K562 (cell line): Measurements from ENCODE around the gene RAB38. TPM values are rescaled to one million over a fixed set of nuclear protein-coding genes. Genes with fewer than 3 reads are reported as not detected.

ENCODE experiments used
- ATAC-seq: fragments of 200-7000 bp; cut with Tn5 transposase; 3 replicates; pipeline ENCODE4 v1.9.1; 2020; ENCODE audit warnings: moderate library complexity
- BruUV-seq: library from RNA; stranded (reverse); fragments of 400-500 nt; replicated peaks from 2 replicates; lab custom pipeline; 2021; lab: Mats Ljungman, UMichigan
- CTCF ChIA-PET: fragments of 300-600 bp; formaldehyde crosslinking; extraction: SDS; loops from one replicate; lab custom pipeline; 2021; ENCODE audit warnings: low intra/inter-chr PET ratio; lab: Yijun Ruan, JAX
- POLR2A ChIA-PET: fragments of 300-600, 350-650 bp; sonication (Branson Sonifier 250); formaldehyde crosslinking; extraction: SDS; loops from one replicate; lab custom pipeline; 2021; ENCODE audit warnings: antibody characterized with exemption, inconsistent platforms; lab: Yijun Ruan, JAX
- DNase-seq, 4 experiments: peaks; one replicate each; pipeline versions ENCODE4 v3.0.0 to v3.0.0-alpha.2; 2011 to 2018; ENCODE audit warnings: low spot score in 3 of 4, mixed read lengths in 3 of 4; ENCODE audit errors: extremely low read depth in 1 of 4
- FAIRE-seq: peaks from 2 replicates; lab custom pipeline; 2011; peaks lifted over from hg19 to GRCh38; lab: Jason Lieb, UNC
- H2AFZ ChIP-seq: 2 replicates; pipeline ENCODE4 v1.6.0; 2011; ENCODE audit warnings: low read depth, low read length, control low read depth, inconsistent platforms
- H3K27ac ChIP-seq: fragments of 200-600 bp; 3 replicates; pipeline ENCODE4 v1.8.0; 2011; ENCODE audit warnings: low read depth, mild to moderate bottlenecking, control low read depth, inconsistent platforms, low read length, moderate library complexity, mixed read lengths; ENCODE audit errors: extremely low read depth
- H3K27me3 ChIP-seq, 2 experiments: fragments of 300-600 bp in 1 of 2; 2 replicates in 1 of 2; 3 replicates in 1 of 2; pipeline versions ENCODE4 v1.6.0 to v1.8.0; 2011; ENCODE audit warnings: inconsistent platforms in 2 of 2, low read length in 2 of 2, mild to moderate bottlenecking in 1 of 2, mixed read lengths in 1 of 2, moderate library complexity in 1 of 2; ENCODE audit not compliant: control insufficient read depth in 2 of 2, insufficient read depth in 2 of 2
- H3K36me3 ChIP-seq: fragments of 300-600 bp; 3 replicates; pipeline ENCODE4 v1.8.0; 2011; ENCODE audit warnings: mild to moderate bottlenecking, low read length, inconsistent platforms; ENCODE audit not compliant: control insufficient read depth, insufficient read depth
- H3K4me1 ChIP-seq, 2 experiments: fragments of 200-600 bp in 1 of 2; replicated peaks in 1 of 2; 2 replicates in 1 of 2; 3 replicates in 1 of 2; pipeline versions ENCODE4 v1.5.1 to v1.8.0; 2011; ENCODE audit warnings: inconsistent platforms in 2 of 2, low read length in 2 of 2, mild to moderate bottlenecking in 1 of 2, mixed read lengths in 1 of 2, moderate library complexity in 1 of 2; ENCODE audit not compliant: control insufficient read depth in 2 of 2, insufficient read depth in 2 of 2
- H3K4me2 ChIP-seq: 2 replicates; pipeline ENCODE4 v1.6.1; 2011; ENCODE audit warnings: low read length, control low read depth, inconsistent platforms, mixed read lengths; ENCODE audit not compliant: insufficient read depth
- H3K4me3 ChIP-seq: fragments of 200-600 bp; sonication (generic), shearing (Covaris generic); 2 replicates; pipeline ENCODE4 v1.5.1; 2016; ENCODE audit warnings: control low read depth, inconsistent platforms
- H3K79me2 ChIP-seq: fragments of 200-600 bp; 3 replicates; pipeline ENCODE4 v1.8.0; 2011; ENCODE audit warnings: low read length, inconsistent platforms; ENCODE audit not compliant: control insufficient read depth, insufficient read depth
- H3K9ac ChIP-seq, 2 experiments: 2 replicates each; pipeline versions ENCODE4 v1.6.0 to v1.6.1; 2011; ENCODE audit warnings: low read depth in 2 of 2, low read length in 2 of 2, control low read depth in 1 of 2, inconsistent platforms in 1 of 2, mild to moderate bottlenecking in 1 of 2, mixed read lengths in 1 of 2; ENCODE audit not compliant: insufficient read depth in 1 of 2
- H3K9me1 ChIP-seq: one replicate; pipeline ENCODE4 v1.6.0; 2011; ENCODE audit warnings: inconsistent platforms, mild to moderate bottlenecking, low read length, moderate library complexity; ENCODE audit not compliant: control insufficient read depth, insufficient read depth
- H3K9me3 ChIP-seq: replicated peaks from 2 replicates; pipeline ENCODE4 v1.5.1; 2011; ENCODE audit warnings: low read depth, low read length, inconsistent platforms; ENCODE audit not compliant: control insufficient read depth, insufficient read depth
- H4K20me1 ChIP-seq: replicated peaks from 2 replicates; pipeline ENCODE4 v1.6.1; 2011; ENCODE audit warnings: low read length, inconsistent platforms, mixed read lengths; ENCODE audit not compliant: control insufficient read depth, insufficient read depth
- BRCA1 ChIP-seq, 2 experiments: fragments of 450-650 bp in 1 of 2; sonication (generic) in 1 of 2; formaldehyde crosslinking in 1 of 2; IDR thresholded peaks; 2 replicates each; pipeline versions ENCODE4 v1.5.0 to v1.6.1; 2017 to 2020; ENCODE audit warnings: mild to moderate bottlenecking in 1 of 2, missing genetic modification reagents in 1 of 2
- CBX3 ChIP-seq, 2 experiments: IDR thresholded peaks; 1 replicate in 1 of 2; 2 replicates in 1 of 2; pipeline ENCODE4 v1.6.1; 2012; ENCODE audit warnings: inconsistent platforms in 2 of 2, low read length in 2 of 2, borderline replicate concordance in 1 of 2, control low read depth in 1 of 2
- COPS2 ChIP-seq: fragments of 450-650 bp; conservative IDR thresholded peaks from 2 replicates; pipeline ENCODE4 v1.6.1; 2016; ENCODE audit warnings: mild to moderate bottlenecking, moderate library complexity
- HLTF ChIP-seq: fragments of 450-650 bp; IDR thresholded peaks from 2 replicates; pipeline ENCODE4 v1.6.1; 2016
- KDM4B ChIP-seq, 2 experiments: fragments of 450-650 bp in 1 of 2; sonication (generic) in 1 of 2; IDR thresholded peaks; 2 replicates each; pipeline ENCODE4 v1.6.1; 2016 to 2017; ENCODE audit warnings: borderline replicate concordance in 2 of 2, antibody characterized with exemption in 1 of 2, low read depth in 1 of 2, mild to moderate bottlenecking in 1 of 2
- NCOR1 ChIP-seq: fragments of 450-650 bp; IDR thresholded peaks from 2 replicates; pipeline ENCODE4 v1.6.1; 2016; ENCODE audit warnings: mild to moderate bottlenecking, moderate library complexity
- RNF2 ChIP-seq: sonication (generic); IDR thresholded peaks from 2 replicates; pipeline ENCODE4 v1.6.1; 2016
- RUNX1 ChIP-seq: sonication (generic); IDR thresholded peaks from 2 replicates; pipeline ENCODE4 v1.6.1; 2016; ENCODE audit warnings: antibody characterized with exemption, low read depth
- ZBTB8A ChIP-seq: fragments of 450-650 bp; IDR thresholded peaks from 2 replicates; pipeline ENCODE4 v1.6.1; 2018; ENCODE audit warnings: mild to moderate bottlenecking, moderate library complexity; ENCODE audit not compliant: partially characterized antibody
- ZNF253 ChIP-seq: fragments of 250-450 bp; sonication (Bioruptor Pico); conservative IDR thresholded peaks from 2 replicates; pipeline ENCODE4 v1.6.1; 2021; ENCODE audit warnings: mild to moderate bottlenecking
- ZNF696 ChIP-seq: fragments of 250-450 bp; sonication (Bioruptor Pico); conservative IDR thresholded peaks from 2 replicates; pipeline ENCODE4 v1.4.0; 2020; ENCODE audit warnings: mild to moderate bottlenecking, moderate library complexity
- WGBS: fragments of 100-300 bp; shearing (Covaris generic); methylation state at CpG from one replicate; pipeline ENCODE4 v1.1.6; 2016; ENCODE audit warnings: low coverage, mixed read lengths; ENCODE audit not compliant: insufficient coverage; ENCODE audit errors: missing lambda C conversion rate; 5-methylcytosine and 5-hydroxymethylcytosine counted together
- in situ Hi-C: fragments of 300-500 bp; cut with MboI; formaldehyde crosslinking; loops from 4 replicates; pipeline ENCODE4 v1.15.0; 2018; ENCODE audit warnings: inconsistent platforms, mixed read lengths
- intact Hi-C: fragments of 100-400 bp; cut with micrococcal nuclease; formaldehyde crosslinking; loops from 2 replicates; pipeline ENCODE4 v1.14.2; 2022
- polyA plus RNA-seq, 8 experiments: library from polyadenylated mRNA; depleted of rRNA in 4 of 8; stranded (reverse) in 5 of 8; unstranded in 3 of 8; fragments of >200 nt; fragmentation: Nextera tagmentation in 2 of 8; fragmentation: Illumina TruSeq in 1 of 8; extraction: Ambion mirVana in 2 of 8; extraction: Trizol in 1 of 8; gene quantifications; 2 replicates each; pipeline versions ENCODE4 v1.2.1 to v1.2.3, GENCODE V29; 2011 to 2014; ENCODE audit warnings: inconsistent platforms in 1 of 8, missing spikeins in 1 of 8
- total RNA-seq, 7 experiments: library from RNA; depleted of rRNA in 6 of 7; stranded (reverse); fragments of >200 nt in 6 of 7; fragmentation: Illumina TruSeq in 2 of 7; extraction: Trizol in 2 of 7; gene quantifications; 2 replicates each; pipeline versions ENCODE4 v1.2.1 to v1.2.3, GENCODE V29; 2011 to 2021; ENCODE audit warnings: low replicate concordance in 1 of 7
- TF ChIP-seq, protein P1 (sequence below): fragments of 450-650 bp; IDR thresholded peaks from one replicate; pipeline ENCODE4 v1.6.1; 2018; ENCODE audit warnings: mild to moderate bottlenecking, moderate library complexity; ENCODE audit not compliant: partially characterized antibody
- TF ChIP-seq, protein P2 (sequence below): fragments of 450-650 bp; IDR thresholded peaks from 2 replicates; pipeline ENCODE4 v1.6.1; 2016; ENCODE audit warnings: antibody characterized with exemption

The RAB38 gene
- total and polyA plus RNA-seq, 9 of the 15 experiments (the other 6 are each of a cell fraction or from before 2014, with no cell fraction given) = 0.59 to 2.9 (median 2.2) TPM

DNA sequence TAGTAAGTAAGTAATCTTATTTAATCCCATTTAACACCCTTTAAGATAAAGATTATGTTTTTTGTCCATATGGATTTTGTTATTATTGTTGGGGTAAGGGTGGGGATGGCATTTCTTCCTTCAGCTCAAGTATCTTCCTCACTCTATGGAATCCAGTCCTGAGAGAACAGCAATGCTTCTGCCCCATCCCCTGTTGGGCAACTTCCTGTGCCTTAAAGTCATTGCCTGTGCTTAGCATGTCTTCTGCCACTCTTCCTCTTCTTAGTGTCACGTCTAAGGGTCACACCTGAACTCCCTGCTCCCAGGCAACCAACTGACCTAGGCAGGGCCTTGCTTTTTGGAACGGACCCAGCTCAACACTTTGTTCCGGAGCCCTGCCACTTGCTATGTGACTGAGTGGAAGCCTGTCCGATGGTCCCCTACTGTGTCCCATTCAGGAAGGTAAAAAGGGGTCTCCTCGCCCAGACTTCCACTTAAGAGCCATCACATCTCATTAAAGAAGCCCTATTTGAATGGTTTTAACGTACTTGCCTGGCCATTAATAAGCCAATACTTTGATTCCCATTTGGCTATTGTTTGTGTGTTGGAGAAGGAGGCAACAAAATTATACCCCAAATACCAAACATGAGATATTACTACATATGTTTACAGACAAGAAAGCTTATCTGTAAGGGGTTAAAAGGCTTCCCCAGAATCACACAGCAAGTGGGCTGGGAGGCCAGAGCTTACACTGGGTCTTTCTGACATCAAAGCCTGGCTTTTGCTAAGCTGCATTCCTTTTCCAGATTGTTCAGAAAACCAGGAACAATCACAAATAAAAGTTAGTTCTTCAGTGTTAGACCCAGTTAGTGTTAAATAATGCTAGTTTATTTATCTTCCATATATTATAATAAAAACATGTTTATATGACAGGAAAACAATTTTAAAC lies 59.2 kb downstream of the RAB38 start:
- DNase-seq (no peak), ATAC-seq (no peak)
- Histone ChIP-seq H3K27me3 (no peaks in the 10 kb centered on the region), H3K79me2 (no peaks in the 10 kb centered on the region), H3K9ac (no peak overlapping the region), H3K36me3 (no peaks in the 10 kb centered on the region)
- intact Hi-C loops = no loop called here
- no peak for TF ChIP-seq RUNX1
- no peak for TF ChIP-seq RNF2
- no peak for TF ChIP-seq ZBTB8A
- TF ChIP-seq, all 486 proteins: peak for 0
- POLR2A ChIA-PET = no interaction called here
- CTCF ChIA-PET = no interaction called here
- in situ Hi-C loops = no loop called here
- FAIRE-seq = no peak
- H4K20me1 ChIP-seq = no peaks in the 10 kb centered on the region
- H3K4me2 ChIP-seq = no peak overlapping the region
- BruUV-seq = no TSS peak
- no peak overlapping the region for H3K27ac ChIP-seq
- no peak overlapping the region for H3K4me3 ChIP-seq
- no peaks in the 10 kb centered on the region for H3K9me3 ChIP-seq
- no peaks in the 10 kb centered on the region for H3K4me1 ChIP-seq
- no peak overlapping the region for H2AFZ ChIP-seq
- WGBS = 5% methylated on average over 6 of the region's 6 CpGs
- no peaks in the 10 kb centered on the region for H3K9me1 ChIP-seq

DNA sequence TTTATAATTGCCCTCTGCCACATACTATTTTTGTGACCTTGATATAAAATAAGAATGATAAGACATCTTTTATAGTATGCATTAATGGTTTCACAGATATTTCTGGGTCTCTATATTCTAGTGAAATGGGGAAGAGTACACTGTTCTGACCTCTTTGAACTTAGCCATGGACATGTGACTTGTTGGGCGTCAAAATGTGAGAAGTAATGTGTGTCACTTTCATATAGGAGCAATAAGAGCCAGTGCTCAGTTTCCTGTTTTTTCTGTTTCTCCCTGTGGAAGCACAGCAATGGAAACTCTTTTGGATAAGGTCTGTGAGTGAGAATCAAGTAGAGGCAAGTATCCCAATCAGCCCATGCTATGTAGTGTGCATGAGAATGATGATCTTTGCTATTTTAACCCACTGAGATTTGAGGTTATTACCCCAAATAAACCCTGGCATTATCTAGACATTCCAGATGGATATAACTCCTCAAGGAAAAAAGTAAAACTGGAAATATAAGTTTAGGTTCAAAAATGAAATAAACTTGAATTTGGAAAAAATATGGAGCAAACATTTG lies 60.7 kb downstream of the RAB38 start:
- ChIA-PET CTCF (no interaction called here), POLR2A (no interaction called here)
- H4K20me1 ChIP-seq = no peaks in the 10 kb centered on the region
- H3K4me1 ChIP-seq = no peaks in the 10 kb centered on the region
- H3K9ac ChIP-seq = no peak overlapping the region
- H3K9me3 ChIP-seq = no peaks in the 10 kb centered on the region
- FAIRE-seq (no peak), ATAC-seq (no peak), DNase-seq (no peak)
- 6% methylated on average over 1 of the region's 1 CpG for WGBS
- no peak overlapping the region for H3K27ac ChIP-seq
- H3K36me3 ChIP-seq = no peaks in the 10 kb centered on the region
- no peaks in the 10 kb centered on the region for H3K79me2 ChIP-seq
- intact Hi-C loops (no loop called here), in situ Hi-C loops (no loop called here)
- H3K4me3 ChIP-seq = no peak overlapping the region
- H3K9me1 ChIP-seq = no peaks in the 10 kb centered on the region
- BruUV-seq = no TSS peak
- H3K27me3 ChIP-seq = no peaks in the 10 kb centered on the region
- H2AFZ ChIP-seq = no peak overlapping the region
- no peak overlapping the region for H3K4me2 ChIP-seq
- TF ChIP-seq ZNF253 (CRISPR knock-in tag) = no peak
- no peak for TF ChIP-seq NCOR1
- TF ChIP-seq ZNF696 (CRISPR knock-in tag) = no peak
- TF ChIP-seq, protein P1, sequence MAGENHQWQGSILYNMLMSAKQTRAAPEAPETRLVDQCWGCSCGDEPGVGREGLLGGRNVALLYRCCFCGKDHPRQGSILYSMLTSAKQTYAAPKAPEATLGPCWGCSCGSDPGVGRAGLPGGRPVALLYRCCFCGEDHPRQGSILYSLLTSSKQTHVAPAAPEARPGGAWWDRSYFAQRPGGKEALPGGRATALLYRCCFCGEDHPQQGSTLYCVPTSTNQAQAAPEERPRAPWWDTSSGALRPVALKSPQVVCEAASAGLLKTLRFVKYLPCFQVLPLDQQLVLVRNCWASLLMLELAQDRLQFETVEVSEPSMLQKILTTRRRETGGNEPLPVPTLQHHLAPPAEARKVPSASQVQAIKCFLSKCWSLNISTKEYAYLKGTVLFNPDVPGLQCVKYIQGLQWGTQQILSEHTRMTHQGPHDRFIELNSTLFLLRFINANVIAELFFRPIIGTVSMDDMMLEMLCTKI = no peak
- no peak for TF ChIP-seq HLTF
- no peak for TF ChIP-seq CBX3 (IDR thresholded peaks at IDR 0.05; ENCODE audit: borderline replicate concordance in 1 of 2, low read length in 2 of 2)
- TF ChIP-seq, protein P2, sequence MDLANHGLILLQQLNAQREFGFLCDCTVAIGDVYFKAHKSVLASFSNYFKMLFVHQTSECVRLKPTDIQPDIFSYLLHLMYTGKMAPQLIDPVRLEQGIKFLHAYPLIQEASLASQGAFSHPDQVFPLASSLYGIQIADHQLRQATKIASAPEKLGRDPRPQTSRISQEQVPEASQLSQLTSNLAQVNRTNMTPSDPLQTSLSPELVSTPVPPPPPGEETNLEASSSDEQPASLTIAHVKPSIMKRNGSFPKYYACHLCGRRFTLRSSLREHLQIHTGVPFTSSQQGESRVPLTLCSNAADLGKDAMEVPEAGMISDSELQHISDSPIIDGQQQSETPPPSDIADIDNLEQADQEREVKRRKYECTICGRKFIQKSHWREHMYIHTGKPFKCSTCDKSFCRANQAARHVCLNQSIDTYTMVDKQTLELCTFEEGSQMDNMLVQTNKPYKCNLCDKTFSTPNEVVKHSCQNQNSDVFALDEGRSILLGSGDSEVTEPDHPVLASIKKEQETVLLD = no peak
- TF ChIP-seq BRCA1 (IDR thresholded peaks at IDR 0.05) = no peak
- TF ChIP-seq BRCA1 (CRISPR knock-in tag; IDR thresholded peaks at IDR 0.05) = no peak
- TF ChIP-seq COPS2 = no peak
- no peak for TF ChIP-seq KDM4B (IDR thresholded peaks at IDR 0.05; ENCODE audit: borderline replicate concordance in 2 of 2, low read depth in 1 of 2)
